ENCODE measurements around the gene KLHL29. TPM values are rescaled to one million over a fixed set of nuclear protein-coding genes. Genes with fewer than 3 reads are reported as not detected.
A peak's percentile ranks its signal among the peaks of the same experiment; 100 is the strongest.
"Not testable (repeated sequence)": the region's sequence is repeated elsewhere in the genome, so short reads cannot be mapped to it uniquely, and the experiment has no call there.

The KLHL29 gene
- polyA plus RNA-seq, 1 donor from 2014 or later: 42.4 TPM

GRCh38 chr2:23391237-23391736 lies 6.3 kb downstream of the KLHL29 start:
- peak overlapping the region; percentile 29 for H3K4me3 ChIP-seq (ENCODE audit: low read length)
- peaks cover 13% of the 10 kb centered on the region for H4K20me1 ChIP-seq (ENCODE audit: insufficient read depth)
- H3K4me2 ChIP-seq (ENCODE audit: low read length); H2AFZ ChIP-seq (ENCODE audit: low read depth, low read length); H3K27ac ChIP-seq (ENCODE audit: low read length); H3F3A ChIP-seq (ENCODE audit: insufficient read depth, low read length, poor library complexity, severe bottlenecking); H3K9me3 ChIP-seq (ENCODE audit: low read length); H3K36me3 ChIP-seq (ENCODE audit: insufficient read depth, low read length); H3K9ac ChIP-seq (ENCODE audit: low read length); H3K9me2 ChIP-seq (ENCODE audit: insufficient read depth, low read length); H3K27me3 ChIP-seq (ENCODE audit: insufficient read depth, low read depth, low read length): not testable (repeated sequence)
- peaks cover 99% of the 10 kb centered on the region for H3K79me2 ChIP-seq (replicated peaks; ENCODE audit: insufficient read depth, low read length)

- Histone ChIP-seq H2AFZ (ENCODE audit: low read depth, low read length) (no peak overlapping the region), H3K4me2 (ENCODE audit: low read length) (no peak overlapping the region), H3K9me2 (ENCODE audit: insufficient read depth, low read length) (no peaks in the 10 kb centered on the region), H3K36me3 (ENCODE audit: insufficient read depth, low read length) (no peaks in the 10 kb centered on the region), H4K20me1 (ENCODE audit: insufficient read depth) (peaks cover 7% of the 10 kb centered on the region), H3K27me3 (ENCODE audit: insufficient read depth, low read depth, low read length) (no peaks in the 10 kb centered on the region), H3F3A (ENCODE audit: insufficient read depth, low read length, poor library complexity, severe bottlenecking) (no peaks in the 10 kb centered on the region), H3K4me3 (ENCODE audit: low read length) (no peak overlapping the region), H3K79me2 (replicated peaks; ENCODE audit: insufficient read depth, low read length) (peaks cover 95% of the 10 kb centered on the region), H3K27ac (ENCODE audit: low read length) (no peak overlapping the region), H3K9ac (ENCODE audit: low read length) (no peak overlapping the region), H3K9me3 (ENCODE audit: low read length) (no peaks in the 10 kb centered on the region)
- TF ChIP-seq TAF1 (IDR thresholded peaks at IDR 0.05; ENCODE audit: low read depth) (no peak), SMC3 (conservative IDR thresholded peaks at IDR 0.05; ENCODE audit: poor library complexity) (no peak)
Observed at GRCh38 chr2:23393722-23394121, 8.7 kb downstream of the KLHL29 start.

- no peak overlapping the region for H3K9ac ChIP-seq (ENCODE audit: low read length)
- no peaks in the 10 kb centered on the region for H3K36me3 ChIP-seq (ENCODE audit: insufficient read depth, low read length)
- H3K4me3 ChIP-seq (ENCODE audit: low read length): no peak overlapping the region
- no peaks in the 10 kb centered on the region for H3K27me3 ChIP-seq (ENCODE audit: insufficient read depth, low read depth, low read length)
- no peaks in the 10 kb centered on the region for H3F3A ChIP-seq (ENCODE audit: insufficient read depth, low read length, poor library complexity, severe bottlenecking)
- peaks cover 2% of the 10 kb centered on the region for H4K20me1 ChIP-seq (ENCODE audit: insufficient read depth)
- H3K4me2 ChIP-seq (ENCODE audit: low read length): no peak overlapping the region
- H2AFZ ChIP-seq (ENCODE audit: low read depth, low read length): no peak overlapping the region
- H3K27ac ChIP-seq (ENCODE audit: low read length): no peak overlapping the region
- TF ChIP-seq MXI1 (conservative IDR thresholded peaks at IDR 0.05; ENCODE audit: poor library complexity, severe bottlenecking): no peak
- TF ChIP-seq POLR2AphosphoS5 (IDR thresholded peaks at IDR 0.05): no peak
- no peaks in the 10 kb centered on the region for H3K9me3 ChIP-seq (ENCODE audit: low read length)
- no peaks in the 10 kb centered on the region for H3K9me2 ChIP-seq (ENCODE audit: insufficient read depth, low read length)
- peaks cover 93% of the 10 kb centered on the region for H3K79me2 ChIP-seq (replicated peaks; ENCODE audit: insufficient read depth, low read length)
Observed at GRCh38 chr2:23394700-23395099, 9.7 kb downstream of the KLHL29 start.

GRCh38 chr2:23397478-23397877 lies 12.5 kb downstream of the KLHL29 start:
- no peak overlapping the region for H3K4me3 ChIP-seq (ENCODE audit: low read length)
- H3K27ac ChIP-seq (ENCODE audit: low read length): no peak overlapping the region
- no peaks in the 10 kb centered on the region for H3F3A ChIP-seq (ENCODE audit: insufficient read depth, low read length, poor library complexity, severe bottlenecking)
- H3K79me2 ChIP-seq (replicated peaks; ENCODE audit: insufficient read depth, low read length): peaks cover 93% of the 10 kb centered on the region
- no peaks in the 10 kb centered on the region for H3K27me3 ChIP-seq (ENCODE audit: insufficient read depth, low read depth, low read length)
- no peaks in the 10 kb centered on the region for H4K20me1 ChIP-seq (ENCODE audit: insufficient read depth)
- no peak overlapping the region for H3K4me2 ChIP-seq (ENCODE audit: low read length)
- TF ChIP-seq TAF1 (IDR thresholded peaks at IDR 0.05; ENCODE audit: low read depth) (no peak), MXI1 (conservative IDR thresholded peaks at IDR 0.05; ENCODE audit: poor library complexity, severe bottlenecking) (no peak), EP300 (conservative IDR thresholded peaks at IDR 0.05; ENCODE audit: poor library complexity, severe bottlenecking) (no peak), REST (IDR thresholded peaks at IDR 0.05; ENCODE audit: borderline replicate concordance) (no peak), CTCF (IDR thresholded peaks at IDR 0.05; ENCODE audit: poor library complexity, severe bottlenecking) (no peak), SMC3 (conservative IDR thresholded peaks at IDR 0.05; ENCODE audit: poor library complexity) (no peak), POLR2AphosphoS5 (IDR thresholded peaks at IDR 0.05) (no peak), EZH2 (IDR thresholded peaks at IDR 0.05; ENCODE audit: borderline replicate concordance, insufficient read depth, low read length, poor library complexity, severe bottlenecking) (no peak), RAD21 (conservative IDR thresholded peaks at IDR 0.05) (no peak)
- H2AFZ ChIP-seq (ENCODE audit: low read depth, low read length): no peak overlapping the region
- H3K36me3 ChIP-seq (ENCODE audit: insufficient read depth, low read length): no peaks in the 10 kb centered on the region
- no peaks in the 10 kb centered on the region for H3K9me2 ChIP-seq (ENCODE audit: insufficient read depth, low read length)
- no peaks in the 10 kb centered on the region for H3K9me3 ChIP-seq (ENCODE audit: low read length)
- H3K9ac ChIP-seq (ENCODE audit: low read length): no peak overlapping the region
